ENCODE measurements around the gene TMEM123.
"Not testable (repeated sequence)": the region's sequence is repeated elsewhere in the genome, so short reads cannot be mapped to it uniquely, and the experiment has no call there.

TMEM123 gene

DNA sequence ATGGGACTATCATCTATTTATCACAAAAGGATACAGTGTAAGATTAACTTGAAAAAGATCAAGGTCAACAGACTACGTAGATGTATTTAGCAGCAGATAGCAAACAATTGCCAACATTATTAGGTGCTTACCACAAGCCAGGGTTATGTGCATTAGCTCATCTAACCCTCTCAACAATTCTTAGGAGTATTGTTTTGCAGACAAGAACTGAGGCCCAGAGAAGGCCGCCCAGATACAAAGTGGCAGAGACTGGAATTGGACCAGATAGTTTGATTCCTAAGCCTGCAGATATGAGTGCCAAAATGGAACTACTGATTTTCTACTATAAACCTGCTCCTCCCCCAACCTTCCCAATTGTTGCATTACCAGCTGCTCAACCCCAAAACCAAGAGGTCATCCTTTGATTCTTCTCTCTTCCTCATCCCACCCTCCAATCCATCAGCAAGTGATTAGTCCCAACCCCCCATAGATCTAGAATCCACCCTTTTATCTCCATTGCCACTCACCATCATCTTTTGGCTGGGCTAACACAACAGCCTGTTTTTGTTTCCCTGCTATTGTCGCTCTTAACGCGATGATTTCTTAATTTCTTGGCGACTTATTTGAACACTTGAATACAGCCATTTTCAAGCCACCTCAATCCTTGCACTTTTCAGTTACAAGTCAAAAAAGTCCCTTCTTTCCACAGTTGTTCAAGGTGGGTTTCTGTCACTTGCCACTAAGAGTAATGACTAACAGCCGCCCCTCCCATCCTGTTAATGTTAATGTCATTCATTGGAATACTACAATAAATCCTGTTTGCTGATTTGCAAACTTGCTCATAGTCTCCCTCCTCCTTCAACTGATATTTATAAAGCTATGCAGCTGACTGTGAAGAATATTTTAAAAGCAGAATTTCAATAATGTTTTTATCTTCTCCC lies 2.7 kb downstream of the TMEM123 start:
- TF ChIP-seq, protein P1, sequence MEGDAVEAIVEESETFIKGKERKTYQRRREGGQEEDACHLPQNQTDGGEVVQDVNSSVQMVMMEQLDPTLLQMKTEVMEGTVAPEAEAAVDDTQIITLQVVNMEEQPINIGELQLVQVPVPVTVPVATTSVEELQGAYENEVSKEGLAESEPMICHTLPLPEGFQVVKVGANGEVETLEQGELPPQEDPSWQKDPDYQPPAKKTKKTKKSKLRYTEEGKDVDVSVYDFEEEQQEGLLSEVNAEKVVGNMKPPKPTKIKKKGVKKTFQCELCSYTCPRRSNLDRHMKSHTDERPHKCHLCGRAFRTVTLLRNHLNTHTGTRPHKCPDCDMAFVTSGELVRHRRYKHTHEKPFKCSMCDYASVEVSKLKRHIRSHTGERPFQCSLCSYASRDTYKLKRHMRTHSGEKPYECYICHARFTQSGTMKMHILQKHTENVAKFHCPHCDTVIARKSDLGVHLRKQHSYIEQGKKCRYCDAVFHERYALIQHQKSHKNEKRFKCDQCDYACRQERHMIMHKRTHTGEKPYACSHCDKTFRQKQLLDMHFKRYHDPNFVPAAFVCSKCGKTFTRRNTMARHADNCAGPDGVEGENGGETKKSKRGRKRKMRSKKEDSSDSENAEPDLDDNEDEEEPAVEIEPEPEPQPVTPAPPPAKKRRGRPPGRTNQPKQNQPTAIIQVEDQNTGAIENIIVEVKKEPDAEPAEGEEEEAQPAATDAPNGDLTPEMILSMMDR (IDR thresholded peaks at IDR 0.05; ENCODE audit: extremely low read depth, missing control alignments), result no peak

DNA sequence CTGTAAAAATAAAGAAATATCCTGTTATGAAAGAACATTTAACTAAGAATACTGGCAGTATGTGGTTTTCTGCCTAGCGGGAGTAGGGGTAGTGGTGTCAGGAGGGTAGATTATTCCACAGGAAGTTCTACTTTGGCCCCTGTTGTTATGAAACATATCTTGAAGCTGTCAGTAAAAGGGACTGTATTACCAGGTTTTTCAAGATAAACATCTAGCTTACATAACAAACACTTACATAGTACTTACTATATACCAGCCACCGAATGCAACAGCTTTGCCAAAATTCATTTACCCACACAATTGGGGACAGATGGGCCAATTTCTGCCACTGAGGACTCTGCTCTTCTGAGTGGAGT lies 3.7 kb downstream of the TMEM123 start:
- no peak for DNase-seq (ENCODE audit: low spot score)
- TF ChIP-seq, protein P1 (IDR thresholded peaks at IDR 0.05; ENCODE audit: extremely low read depth, missing control alignments), result no peak

More for the DNA sequence above, 2.7 kb downstream of the TMEM123 start:
- no peak for DNase-seq (ENCODE audit: low spot score)

DNA sequence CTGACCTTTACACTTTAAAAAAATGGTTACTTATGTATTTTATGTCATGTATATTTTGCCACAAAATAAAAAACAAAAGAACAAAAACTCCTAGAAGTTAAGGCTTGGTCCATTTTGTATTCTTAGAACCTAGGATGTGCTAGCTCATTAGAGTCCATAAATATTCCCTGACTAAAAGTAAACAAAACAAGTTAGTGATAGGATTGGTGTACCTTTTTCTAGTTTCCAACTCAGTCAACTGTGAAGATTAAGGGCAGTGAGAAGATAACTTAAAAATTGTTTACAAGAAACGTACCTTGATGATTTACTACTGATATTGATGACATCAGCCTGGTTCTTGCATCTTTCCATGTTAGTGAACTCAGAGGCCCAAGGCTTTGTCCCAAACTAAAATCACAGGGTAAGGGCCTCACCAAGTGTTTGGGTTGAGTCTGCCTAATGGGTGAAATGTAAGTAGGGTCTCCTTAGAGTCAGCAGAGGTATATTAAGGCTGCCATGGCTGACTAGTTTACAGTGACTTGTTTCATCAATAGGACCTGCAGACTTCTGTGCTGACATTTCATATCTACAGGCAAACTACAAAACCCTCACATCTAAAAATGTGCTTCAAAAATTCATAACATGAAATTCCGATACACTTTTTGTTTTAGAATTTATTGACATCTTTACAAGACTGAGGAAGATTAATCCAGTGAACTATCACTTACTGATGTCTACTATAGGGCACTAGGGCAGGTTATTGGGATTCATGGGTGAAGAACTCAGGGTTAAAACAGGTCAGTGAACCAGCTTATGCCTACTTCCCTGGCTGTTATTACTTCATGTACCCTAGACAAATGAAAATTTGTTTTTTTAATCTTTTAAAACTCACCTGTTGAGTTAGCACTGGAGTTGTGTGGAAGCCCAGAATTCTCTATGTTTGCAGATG lies 4.4 kb downstream of the TMEM123 start:
- TF ChIP-seq, protein P1 (IDR thresholded peaks at IDR 0.05; ENCODE audit: extremely low read depth, missing control alignments), result no peak
- no peak for DNase-seq (ENCODE audit: low spot score)

DNA sequence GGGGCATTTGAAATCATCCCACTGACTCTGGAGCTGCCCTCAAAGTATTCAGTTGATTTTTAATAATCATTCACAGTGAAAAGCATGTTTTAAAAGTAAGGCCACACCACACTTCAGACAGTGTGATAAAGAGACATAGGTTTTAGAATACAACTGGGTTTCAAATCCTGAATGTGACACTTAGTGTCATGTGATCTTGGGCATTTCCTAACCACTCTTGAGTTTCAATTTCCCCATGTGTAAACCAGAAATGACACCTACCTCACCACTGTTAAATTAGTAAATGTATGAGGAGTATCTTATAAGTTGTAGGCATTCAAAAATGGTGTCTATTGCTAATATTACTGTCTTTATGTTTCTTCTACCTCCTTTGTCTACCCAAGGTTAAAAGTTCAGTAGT lies 5.4 kb downstream of the TMEM123 start:
- TF ChIP-seq, protein P1 (IDR thresholded peaks at IDR 0.05; ENCODE audit: extremely low read depth, missing control alignments), result no peak
- DNase-seq (ENCODE audit: low spot score), result no peak

DNA sequence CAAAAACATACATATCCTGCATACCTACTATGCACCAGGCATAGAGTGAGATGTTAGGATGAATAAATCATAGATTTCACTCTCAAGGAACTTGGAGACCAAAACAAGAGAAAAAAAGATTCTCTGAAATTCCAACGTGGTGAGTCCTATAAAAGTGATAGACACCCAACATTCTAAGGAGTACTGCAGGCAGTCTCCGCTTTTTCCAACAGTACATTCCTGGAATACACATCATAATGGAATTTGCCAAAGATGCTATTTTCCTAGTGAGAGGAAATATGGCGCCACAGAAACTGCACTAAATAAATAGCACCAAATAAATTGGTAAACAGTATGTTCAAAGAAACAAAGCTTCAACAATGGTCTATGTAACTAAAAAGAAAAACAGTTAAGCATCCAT lies 6.0 kb downstream of the TMEM123 start:
- TF ChIP-seq, protein P1 (IDR thresholded peaks at IDR 0.05; ENCODE audit: extremely low read depth, missing control alignments), result no peak
- DNase-seq (ENCODE audit: low spot score), result no peak

DNA sequence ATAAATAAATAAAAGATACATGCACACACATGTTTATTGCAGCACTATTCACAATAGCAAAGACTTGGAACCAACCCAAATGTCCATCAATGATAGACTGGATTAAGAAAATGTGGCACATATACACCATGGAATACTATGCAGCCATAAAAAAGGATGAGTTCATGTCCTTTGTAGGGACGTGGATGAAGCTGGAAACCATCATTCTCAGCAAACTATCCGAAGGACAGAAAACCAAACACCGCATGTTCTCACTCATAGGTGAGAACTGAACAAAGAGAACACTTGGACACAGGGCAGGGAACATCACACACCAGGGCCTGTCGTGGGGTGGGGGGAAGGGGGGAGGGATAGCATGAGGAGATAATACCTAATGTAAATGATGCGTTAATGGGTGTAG lies 7.9 kb downstream of the TMEM123 start:
- DNase-seq (ENCODE audit: low spot score), result not testable (repeated sequence)

DNA sequence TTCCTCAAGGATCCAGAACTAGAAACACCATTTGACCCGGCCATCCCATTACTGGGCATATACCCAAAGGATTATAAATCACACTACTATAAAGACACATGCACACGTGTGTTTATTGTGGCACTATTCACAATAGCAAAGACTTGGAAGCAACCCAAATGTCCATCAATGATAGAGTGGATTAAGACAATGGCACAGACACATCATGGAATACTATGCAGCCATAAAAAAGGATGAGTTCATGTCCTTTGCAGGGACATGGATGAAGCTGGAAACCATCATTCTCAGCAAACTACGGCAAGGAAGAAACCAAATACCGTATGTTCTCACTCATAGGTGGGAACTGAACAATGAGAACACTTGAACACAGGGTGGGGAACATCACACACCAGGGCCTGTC lies 8.4 kb downstream of the TMEM123 start:
- not testable (repeated sequence) for DNase-seq (ENCODE audit: low spot score)

DNA sequence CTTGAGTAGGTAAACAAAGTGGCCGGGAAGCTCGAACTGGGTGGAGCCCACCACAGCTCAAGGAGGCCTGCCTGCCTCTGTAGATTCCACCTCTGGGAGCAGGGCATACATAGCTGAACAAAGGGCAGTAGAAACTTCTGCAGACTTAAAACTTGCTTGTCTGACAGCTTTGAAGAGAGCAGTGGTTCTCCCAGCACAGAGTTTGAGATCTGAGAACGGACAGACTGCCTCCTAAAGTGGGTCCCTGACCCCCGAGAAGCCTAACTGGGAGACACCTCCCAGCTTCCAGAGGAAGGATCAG lies 13.6 kb downstream of the TMEM123 start:
- not testable (repeated sequence) for DNase-seq (ENCODE audit: low spot score)
